ENCODE measurements around the gene POU5F2.

POU5F2 gene, protein sequence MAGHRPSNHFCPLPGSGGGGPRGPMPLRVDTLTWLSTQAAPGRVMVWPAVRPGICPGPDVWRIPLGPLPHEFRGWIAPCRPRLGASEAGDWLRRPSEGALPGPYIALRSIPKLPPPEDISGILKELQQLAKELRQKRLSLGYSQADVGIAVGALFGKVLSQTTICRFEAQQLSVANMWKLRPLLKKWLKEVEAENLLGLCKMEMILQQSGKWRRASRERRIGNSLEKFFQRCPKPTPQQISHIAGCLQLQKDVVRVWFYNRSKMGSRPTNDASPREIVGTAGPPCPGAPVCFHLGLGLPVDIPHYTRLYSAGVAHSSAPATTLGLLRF

DNA sequence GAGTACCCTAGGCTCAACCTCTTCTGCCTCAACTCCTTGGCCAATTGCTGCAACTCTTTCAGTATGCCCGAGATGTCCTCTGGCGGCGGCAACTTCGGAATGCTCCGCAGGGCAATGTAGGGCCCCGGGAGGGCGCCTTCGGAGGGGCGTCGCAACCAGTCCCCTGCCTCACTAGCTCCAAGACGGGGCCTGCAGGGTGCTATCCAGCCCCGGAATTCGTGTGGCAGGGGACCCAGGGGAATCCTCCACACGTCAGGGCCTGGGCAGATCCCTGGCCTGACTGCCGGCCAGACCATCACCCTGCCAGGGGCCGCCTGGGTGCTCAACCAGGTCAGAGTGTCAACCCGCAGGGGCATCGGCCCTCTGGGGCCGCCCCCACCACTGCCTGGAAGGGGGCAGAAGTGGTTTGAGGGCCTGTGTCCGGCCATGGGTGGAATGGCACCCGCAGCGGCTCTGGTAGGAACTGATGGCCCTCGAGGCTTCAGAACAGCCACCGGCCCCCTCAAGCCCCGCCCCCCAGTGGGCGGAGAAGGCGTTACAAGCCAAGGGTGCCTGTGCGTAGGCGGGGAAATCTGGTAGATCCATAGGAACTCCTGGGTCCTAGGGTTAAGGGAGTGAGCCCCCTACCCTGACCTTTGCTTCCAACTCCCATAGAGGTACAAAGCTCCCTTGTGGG lies at the start of gene POU5F2:
POU5F2 (minus strand) TSS at position 465 of the 676 bp plus-strand sequence; CDS start at position 428, 37 bp downstream.
- no peak for DNase-seq

DNA sequence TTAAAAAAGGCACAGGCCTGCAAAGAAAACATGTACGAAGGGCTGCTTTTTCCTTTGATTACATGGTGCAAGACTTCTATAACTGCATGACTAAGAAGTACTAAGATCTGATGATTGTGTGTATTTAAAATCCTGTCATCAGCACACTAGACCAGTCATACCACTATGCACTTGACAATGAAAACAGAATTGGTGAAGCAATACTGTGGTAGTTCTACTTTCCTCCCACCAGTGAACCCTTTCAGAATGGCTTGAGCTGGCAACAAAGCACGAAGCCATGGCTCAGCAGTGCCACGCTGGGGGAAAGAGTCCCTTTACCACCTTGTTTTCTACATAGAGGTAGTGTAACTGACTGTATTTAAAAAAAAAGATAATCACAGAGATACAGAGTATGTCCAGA lies 49.0 kb upstream of the POU5F2 start:
- DNase-seq: peak; percentile 10

DNA sequence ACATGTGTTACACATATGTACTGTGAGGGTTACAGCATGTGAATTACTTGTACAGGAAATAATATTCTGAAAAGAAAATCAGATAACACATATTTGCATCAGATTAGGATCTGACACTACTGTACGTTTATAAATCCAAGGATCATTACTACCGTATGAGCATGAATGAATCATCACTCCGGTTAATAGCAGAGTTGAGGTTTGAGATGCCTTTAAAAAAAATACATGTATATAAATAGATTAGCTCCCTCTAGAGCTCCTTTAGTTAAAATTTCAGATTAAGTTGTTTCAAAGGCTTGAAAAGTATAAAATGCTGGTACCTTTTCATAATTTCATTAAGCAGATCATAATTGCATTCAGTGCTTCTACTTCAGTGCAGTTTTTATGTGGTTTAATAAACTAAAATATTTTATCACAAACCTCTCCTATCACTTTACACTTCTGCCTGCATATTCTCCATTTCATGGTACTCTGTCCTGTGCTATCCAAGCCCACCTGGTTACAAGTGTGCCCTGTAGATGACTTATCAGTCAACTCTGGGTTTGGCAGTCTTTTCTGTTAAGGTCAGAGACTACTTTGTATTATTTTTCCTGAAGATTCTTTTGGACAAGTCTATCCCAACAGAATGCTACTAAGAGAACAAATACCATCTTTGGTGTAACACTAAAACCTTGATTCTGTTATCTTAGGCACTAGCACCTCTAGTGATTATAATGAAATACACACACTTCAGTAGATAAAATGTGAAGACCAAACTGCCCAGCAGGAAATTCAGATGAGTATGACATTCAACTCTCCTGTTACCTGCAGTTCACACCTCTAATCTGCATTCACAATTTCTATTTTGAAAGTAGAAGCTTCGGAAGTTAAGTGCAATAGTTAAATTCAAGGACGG lies 48.0 kb upstream of the POU5F2 start:
- peak; percentile 84 for DNase-seq

DNA sequence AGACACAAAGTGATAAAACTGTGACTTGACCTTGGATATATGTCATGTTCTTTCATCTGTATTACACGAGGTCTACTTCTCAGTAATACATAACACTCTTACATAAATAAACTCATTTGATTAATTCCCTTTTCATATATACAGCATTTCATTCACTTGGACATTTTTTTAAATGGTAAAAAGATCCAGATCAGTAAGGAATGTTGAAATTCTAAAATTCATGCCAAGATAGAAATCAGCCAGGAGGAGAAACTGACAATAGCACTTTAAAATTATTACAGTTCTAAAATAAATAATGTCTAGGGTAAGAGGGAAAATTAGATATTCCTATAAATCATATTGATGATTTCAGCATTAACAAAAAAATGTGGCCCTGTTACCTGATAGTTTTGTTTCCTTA lies 46.2 kb upstream of the POU5F2 start:
- DNase-seq: no peak

DNA sequence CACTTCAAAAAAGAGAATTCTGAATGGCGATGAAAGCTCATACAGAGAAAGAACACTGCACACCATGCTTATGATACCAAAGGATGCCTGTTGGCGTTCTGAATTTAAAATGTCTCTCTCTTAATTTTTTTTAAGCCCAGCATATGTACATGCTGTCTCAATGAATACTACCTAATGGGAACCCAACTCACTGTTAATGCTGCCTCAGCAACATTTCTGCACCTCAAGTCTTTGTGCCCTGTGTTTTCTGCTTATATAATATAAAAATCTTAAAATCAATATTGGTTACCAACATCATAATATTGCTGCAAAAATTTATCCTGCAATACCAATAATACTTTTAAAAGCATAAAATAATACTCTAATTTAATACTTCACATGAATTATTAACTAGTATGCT lies 44.1 kb upstream of the POU5F2 start:
- DNase-seq: no peak

DNA sequence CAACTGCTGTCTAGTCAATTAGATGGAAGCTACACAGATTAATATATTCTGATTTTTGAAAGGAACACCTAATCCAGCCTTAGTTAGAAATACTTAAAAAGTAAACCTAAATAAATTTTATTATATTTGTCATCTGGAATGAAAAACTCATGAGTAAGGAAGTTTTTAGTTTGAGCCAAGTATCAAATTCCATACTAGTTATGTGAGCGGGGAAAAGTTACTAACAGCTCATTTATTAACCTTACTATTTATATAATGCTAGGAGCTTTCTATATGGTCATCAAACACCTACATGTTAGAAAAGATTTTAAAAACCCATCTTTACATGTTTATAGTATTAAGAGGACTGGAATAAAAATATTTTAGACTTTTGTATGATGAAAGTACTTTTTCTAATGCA lies 41.6 kb upstream of the POU5F2 start:
- peak; percentile 27 for DNase-seq

DNA sequence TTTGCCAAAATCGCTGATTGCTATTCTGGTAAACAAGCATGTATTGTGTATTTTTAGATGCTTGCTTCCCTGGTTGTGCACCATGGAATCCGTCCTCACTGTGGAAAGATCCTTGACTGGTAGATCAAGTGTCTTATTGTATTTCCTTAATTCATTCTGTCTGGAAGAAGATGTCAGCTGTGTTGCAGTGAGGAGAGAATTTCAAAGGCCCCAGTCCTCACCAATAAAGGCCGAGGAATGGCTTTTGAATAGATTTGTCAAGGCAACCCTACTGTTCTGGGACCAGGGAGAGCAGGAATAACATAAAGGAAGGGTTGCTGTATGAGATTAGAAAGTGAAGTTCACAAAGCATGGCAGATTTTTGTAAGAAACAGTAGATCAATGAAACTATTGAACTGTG lies 36.2 kb upstream of the POU5F2 start:
- DNase-seq: no peak

DNA sequence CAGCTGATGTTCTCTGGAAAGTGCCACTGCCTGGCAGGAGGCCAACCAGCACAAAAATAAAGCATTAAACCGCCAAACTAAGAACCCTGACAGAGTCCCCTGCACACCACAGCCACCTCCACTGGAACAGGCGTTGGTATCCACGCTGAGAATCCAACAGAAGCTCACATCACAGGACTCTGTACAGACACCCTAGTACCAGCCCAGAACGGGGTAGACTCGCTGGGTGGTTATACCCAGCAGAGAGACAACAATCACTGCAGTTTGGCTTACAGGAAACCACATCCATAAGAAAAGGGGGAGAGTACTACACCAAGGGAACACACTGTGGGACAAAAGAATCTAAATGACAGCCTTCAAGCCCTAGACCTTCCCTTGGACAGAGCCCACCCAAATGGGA lies 15.0 kb upstream of the POU5F2 start:
- no peak for DNase-seq

DNA sequence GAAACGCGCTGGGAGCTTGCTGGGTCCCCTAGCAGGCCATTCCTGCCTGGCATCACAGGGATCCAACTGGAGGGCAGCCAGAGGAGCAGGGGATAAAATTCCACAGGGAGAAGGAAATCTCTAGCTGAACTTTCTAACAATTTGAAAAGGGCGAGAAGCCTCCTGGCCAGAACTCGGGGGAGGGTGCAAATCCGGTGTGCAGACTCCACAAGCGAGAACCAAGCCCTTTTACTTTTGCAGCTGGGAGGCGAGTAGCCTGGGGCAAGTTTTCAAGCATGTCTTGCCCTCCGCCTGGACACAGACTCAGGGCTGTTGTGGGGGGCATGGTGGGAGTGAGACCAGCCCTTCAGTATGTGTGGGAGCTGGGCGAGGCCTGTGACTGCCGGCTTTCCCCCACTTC lies 14.3 kb upstream of the POU5F2 start:
- DNase-seq: no peak

DNA sequence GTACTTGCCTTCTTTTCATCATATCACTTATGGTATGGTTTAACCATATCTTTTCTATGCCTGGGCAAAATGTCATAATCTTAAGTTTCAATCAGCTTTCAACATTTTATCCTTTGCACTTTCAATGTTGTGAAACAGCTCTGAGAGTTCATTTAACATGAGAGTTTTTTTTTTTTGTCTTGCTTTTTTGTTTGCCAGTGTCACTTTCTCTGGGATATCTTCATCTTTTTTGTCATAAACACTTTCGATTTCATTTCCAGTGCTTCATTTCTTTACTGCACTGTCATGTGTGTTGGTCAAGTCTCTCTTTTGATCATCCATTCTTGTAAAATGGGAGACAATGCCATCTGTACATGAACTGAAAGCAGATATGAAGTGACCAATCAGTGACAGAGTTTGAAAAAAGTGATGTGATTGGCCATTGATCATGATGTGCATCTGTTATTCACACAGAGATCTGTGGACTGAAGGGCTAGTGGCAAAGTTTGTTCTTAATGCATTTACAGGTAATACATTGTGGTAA lies 7.5 kb upstream of the POU5F2 start:
- no peak for DNase-seq

DNA sequence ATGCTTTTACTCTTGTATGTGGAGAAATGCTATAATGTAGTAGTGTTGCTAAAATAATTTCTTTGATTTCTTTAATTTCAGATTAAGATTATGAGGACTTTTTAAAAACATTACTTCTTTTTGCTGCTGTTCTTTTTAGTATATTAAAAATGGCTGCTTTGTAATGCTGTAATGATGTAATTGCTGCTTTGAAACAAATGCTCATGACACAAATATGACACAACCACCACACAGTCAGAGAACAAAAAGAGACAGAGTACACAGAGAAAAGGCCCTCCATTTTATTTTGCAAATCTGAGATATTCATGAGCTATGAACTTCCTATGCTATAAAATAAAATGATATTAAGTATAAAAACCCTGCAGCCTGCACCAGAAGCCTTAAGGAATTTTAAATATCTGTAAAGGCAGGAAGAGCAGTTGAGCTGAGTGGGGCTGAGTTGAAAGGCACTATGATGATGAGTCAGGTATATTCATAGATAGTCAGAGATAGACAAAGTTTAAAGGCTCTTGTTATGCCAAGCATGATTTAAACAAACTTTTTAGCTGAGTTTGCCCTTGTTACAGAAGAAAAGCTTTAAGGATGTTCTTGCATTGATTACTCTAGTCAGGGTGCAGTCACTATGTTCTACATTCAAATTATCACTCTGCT lies 5.1 kb upstream of the POU5F2 start:
- DNase-seq: peak; percentile 47

DNA sequence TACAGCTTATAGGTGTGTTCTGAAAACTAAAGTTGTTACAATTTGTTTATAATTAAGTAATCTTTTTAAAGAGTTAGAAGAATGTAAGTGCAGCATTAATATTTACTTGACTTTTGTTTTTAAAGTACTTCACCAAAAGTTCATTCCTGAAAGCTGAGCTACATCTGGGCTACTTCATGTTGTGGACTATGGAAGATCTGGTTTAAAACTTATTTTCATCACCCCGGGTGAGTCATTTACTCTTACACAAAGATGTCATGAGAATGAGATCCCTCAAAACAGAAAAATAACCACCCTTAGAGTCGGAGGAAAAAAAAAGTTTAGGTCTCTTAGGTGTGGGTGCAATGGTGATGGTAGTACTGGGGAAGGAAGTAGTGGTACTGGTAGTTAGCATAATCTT lies 5.1 kb downstream of the POU5F2 start:
- DNase-seq: peak; percentile 18

DNA sequence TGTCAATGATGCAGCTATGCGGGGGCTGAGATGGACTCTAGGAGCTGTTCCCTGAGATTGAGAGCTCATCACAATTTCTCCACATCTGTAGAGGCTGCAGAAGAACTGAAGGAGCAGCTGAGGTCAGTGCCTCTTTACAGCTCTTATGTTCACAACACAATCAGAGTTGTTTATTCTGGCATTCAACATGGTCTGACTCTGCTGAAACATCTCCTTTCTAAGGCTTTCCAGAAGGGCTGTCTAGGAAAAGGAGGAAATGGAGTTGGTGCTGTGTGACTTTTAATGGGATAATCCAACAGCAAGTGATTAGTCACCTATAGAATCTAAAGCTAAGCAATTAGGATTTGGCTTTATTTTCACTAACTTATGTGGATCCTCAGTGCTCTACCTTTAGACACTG lies 6.0 kb downstream of the POU5F2 start:
- peak; percentile 46 for DNase-seq

DNA sequence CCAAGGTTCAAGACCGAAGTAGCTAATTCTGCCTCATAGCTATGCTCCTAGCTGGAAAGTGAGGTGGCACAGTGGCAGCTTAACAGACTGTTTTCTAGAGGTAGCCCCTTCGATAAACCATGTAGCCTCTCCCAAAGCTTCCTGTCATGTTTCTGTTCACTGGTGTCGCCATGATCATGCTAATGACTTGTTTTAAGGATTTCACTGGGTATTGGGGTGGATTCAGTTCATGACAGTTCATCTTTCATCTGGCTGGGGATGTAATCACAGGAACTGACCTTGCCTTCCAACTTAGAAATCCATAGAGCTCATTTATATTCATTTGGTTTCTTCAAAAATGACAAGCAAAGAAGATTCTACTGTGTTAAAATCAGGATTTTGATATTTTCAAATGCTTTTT lies 9.4 kb downstream of the POU5F2 start:
- DNase-seq: no peak

DNA sequence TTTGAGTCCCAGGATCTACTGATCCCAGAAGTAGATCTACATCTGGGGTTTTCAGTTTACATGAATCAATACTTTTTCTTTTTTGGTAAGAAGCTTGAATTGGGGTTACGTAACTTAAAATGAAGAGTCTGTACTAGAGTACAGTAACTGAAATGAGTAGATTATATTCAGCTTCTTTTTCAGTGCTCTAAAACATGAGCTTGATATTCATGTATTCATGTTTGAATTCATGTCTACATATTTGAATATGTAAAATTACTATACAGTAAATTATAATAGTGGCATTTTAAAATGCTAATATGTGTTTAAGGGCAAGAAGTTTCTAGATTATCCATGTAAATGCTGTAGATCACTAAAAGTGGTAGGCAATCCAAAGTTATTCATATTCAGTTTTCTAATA lies 14.8 kb downstream of the POU5F2 start:
- no peak for DNase-seq

DNA sequence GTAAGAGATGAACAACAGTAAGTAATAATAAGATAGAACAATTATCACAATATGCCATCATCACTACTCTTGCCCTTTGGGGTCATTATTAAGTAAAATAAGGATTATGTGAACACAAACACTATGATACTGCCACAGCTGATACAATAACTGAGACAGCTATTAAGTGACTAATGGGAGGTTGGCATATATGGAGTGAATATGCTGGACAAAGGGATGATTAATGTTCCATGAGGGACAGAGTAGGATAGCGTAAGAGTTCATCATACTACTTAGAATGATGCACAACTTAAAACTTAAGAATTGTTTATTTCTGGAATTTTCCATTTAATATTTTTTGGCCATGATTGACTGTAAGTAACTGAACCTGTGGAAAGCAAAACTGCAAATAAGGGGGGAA lies 16.6 kb downstream of the POU5F2 start:
- DNase-seq: no peak

DNA sequence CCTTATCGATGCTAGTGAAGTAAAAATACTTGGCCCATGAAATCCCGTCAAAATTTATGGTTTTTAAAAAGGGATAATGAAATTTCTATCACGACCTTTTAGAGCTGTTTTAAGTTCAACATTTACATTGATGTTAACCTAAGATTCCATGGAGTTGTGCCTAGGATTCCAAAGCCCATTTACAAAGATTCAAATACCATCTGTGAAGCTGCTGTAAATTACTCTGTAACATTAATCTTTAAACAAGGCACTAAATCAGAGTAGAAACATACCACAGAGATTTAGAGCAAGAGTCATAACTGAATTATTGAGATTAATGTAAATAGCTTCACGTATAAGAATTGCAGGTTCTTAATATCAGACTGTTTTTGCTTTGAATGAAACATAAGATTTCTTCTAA lies 17.7 kb downstream of the POU5F2 start:
- no peak for DNase-seq

DNA sequence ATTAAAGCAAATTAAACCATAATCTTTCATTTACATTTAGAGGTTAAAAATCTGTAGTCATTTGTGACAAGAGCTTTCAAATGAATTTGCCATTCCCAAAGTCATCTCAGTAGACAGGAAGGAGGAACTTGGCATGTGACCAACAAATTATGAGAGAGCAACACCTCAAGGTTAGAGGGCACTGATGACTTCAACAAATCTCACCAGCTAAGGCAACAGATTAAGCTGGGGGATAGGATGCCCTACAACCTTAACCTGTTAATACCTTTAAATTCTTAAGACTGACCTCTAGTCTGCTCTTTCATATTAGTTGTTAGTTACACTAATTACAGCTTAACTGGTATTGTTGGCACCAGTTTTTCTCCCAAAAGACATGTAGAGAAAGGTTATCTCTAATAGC lies 18.4 kb downstream of the POU5F2 start:
- DNase-seq: no peak

DNA sequence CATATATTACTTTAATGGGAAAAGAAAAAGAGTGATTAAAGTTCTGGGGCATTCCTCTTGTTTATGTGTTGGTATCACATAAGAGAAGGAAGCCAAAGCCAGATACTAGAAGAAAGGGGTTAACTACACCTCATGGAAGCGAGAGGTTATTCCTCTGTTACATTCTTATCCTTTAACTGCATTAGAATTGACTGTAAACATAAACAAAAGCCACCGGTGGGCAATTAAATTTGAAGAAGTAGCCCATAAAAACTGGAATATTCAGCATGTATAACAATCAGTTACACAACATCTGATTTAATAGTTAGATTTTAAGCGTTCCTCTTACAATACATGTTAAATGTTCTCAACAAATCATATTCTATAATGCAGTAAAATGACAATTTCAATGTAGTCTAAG lies 18.8 kb downstream of the POU5F2 start:
- no peak for DNase-seq

DNA sequence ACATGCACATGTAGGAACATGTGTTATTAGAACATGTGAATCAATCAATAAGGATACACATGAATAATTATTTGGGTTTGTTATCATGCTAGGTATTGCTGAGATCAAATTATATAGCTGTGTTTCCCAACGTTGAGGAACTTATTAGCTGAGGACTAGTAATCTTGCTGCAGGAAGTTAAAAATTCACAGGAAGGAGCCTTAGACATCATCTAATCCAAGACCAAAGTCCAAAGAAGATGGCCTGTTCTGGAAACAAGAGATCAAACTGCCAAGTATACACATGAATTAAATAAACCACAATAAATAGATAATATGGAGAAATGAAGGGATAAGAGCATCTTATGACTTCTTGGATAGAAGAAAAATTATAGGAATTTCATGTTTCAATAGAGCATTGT lies 19.9 kb downstream of the POU5F2 start:
- no peak for DNase-seq

DNA sequence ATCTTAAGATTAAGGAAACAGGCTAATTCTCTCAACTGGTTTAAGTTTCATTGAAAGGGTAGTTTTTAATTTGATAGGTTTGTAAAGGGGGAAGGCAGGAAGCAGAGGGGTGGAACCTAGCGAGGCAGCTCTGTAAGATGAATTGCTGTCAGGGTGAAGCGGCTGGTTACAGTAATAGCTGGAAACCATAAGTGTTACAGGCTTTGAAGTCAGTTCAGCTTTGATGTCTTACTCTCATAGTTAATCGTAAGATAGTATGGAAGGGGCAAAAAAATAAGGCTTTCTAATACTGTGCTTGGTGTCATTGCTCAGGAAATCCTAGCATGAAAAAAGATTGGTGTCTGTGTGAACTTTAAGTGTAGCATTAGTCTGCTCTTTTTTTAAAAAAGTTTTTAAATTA lies 20.3 kb downstream of the POU5F2 start:
- DNase-seq: no peak

DNA sequence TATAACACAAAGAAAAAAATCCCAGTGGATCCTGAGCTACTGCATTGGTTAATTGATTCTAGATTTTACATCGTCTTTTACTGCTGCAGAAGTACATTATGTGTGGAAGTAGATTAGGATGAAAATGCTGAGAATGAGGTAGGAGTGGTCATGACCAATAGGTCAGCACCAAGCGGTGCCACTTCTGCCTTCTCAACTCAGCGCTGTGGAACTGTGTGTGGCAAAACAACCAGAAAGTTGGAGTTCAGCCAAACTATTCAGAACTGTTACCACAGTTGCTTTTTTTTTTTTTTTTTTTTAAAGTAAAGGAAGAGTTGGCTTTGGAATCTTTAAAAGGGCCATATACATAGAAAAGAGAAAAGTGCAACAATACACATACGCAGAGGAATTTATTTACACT lies 24.2 kb downstream of the POU5F2 start:
- no peak for DNase-seq

DNA sequence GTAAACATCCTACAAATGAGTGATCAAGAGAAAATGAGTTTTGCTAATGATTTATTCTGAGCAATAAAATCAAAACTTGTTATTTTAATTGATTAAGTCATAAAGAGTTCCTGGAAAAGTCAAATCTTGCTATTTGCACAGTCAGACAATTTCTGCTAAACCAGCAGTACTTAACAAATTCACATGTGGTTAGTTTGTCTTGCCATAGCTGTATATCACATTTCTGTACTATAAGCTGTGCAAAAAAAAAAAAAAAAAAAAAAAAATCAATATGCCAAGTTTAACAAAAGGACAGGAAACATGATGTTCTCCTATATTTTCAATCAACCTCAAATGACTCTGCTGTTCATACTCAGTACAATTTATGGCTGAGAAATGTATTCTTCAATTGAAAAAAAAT lies 24.9 kb downstream of the POU5F2 start:
- DNase-seq: no peak
